COR-L47 (cell line): Measurements from ENCODE around the gene VSTM4.

Experiments used
- DNase-seq: peaks from one replicate; lab custom pipeline; 2025; lab: John Stamatoyannopoulos, UW

Gene VSTM4

GRCh38 chr10:49141541-49142332, 26.4 kb upstream of the VSTM4 start:
- DNase-seq, result no peak

GRCh38 chr10:49140304-49141177, 25.2 kb upstream of the VSTM4 start:
- no peak for DNase-seq

- no peak for DNase-seq
Measured at GRCh38 chr10:49139846-49140195, 24.5 kb upstream of the VSTM4 start.

- no peak for DNase-seq
Measured at GRCh38 chr10:49139028-49139845, 23.9 kb upstream of the VSTM4 start.

- DNase-seq, result no peak
Measured at GRCh38 chr10:49138361-49138891, 23.1 kb upstream of the VSTM4 start.

GRCh38 chr10:49136525-49136924, 21.2 kb upstream of the VSTM4 start:
- no peak for DNase-seq

- no peak for DNase-seq
Measured at GRCh38 chr10:49135575-49136313, 20.4 kb upstream of the VSTM4 start.

GRCh38 chr10:49134327-49134726, 19.0 kb upstream of the VSTM4 start:
- no peak for DNase-seq

- DNase-seq, result no peak
Measured at GRCh38 chr10:49133706-49134248, 18.5 kb upstream of the VSTM4 start, which contains the start of gene FAM170B. TSS of gene FAM170B (minus strand) at chr10:49134021. CDS start at chr10:49133918, 103 bp downstream.

- DNase-seq, result no peak
Measured at GRCh38 chr10:49132362-49132737, 17.0 kb upstream of the VSTM4 start.

GRCh38 chr10:49131507-49132361, 16.4 kb upstream of the VSTM4 start:
- no peak for DNase-seq

GRCh38 chr10:49129376-49129775, 14.1 kb upstream of the VSTM4 start:
- DNase-seq, result no peak

GRCh38 chr10:49128854-49129253, 13.5 kb upstream of the VSTM4 start:
- no peak for DNase-seq

- DNase-seq, result no peak
Measured at GRCh38 chr10:49123981-49124950, 8.9 kb upstream of the VSTM4 start.

- DNase-seq, result no peak
Measured at GRCh38 chr10:49120911-49121310, 5.6 kb upstream of the VSTM4 start.

GRCh38 chr10:49119746-49120145, 4.4 kb upstream of the VSTM4 start:
- no peak for DNase-seq

- DNase-seq, result no peak
Measured at GRCh38 chr10:49118430-49119074, 3.2 kb upstream of the VSTM4 start.

GRCh38 chr10:49117376-49118070, 2.2 kb upstream of the VSTM4 start:
- DNase-seq, result no peak
